Stimulated activated CD4-positive, alpha-beta T cell treated with anti-CD3 and anti-CD28 coated beads, Interleukin-4, amount 100 ng/mL, for 48 hours (primary cell): ENCODE results near the gene STK24.

Experiments
- DNase-seq, 2 donors: peaks; one replicate each; pipeline ENCODE4 v3.0.0-alpha.2; 2020; ENCODE audit warnings: low read depth in 2 of 2

The STK24 gene

GRCh38 chr13:98473788-98474144 lies 103.1 kb downstream of the STK24 start:
- DNase-seq, result no peak

- no peak for DNase-seq
Measured at GRCh38 chr13:98473135-98473787, 103.6 kb downstream of the STK24 start.

- DNase-seq, result no peak
Measured at GRCh38 chr13:98471934-98472333, 105.0 kb downstream of the STK24 start.

GRCh38 chr13:98470920-98471319 lies 106.0 kb downstream of the STK24 start:
- no peak for DNase-seq

- no peak for DNase-seq
Measured at GRCh38 chr13:98468929-98469328, 108.0 kb downstream of the STK24 start.

- no peak for DNase-seq
Measured at GRCh38 chr13:98468361-98468760, 108.5 kb downstream of the STK24 start.

GRCh38 chr13:98467263-98467985 lies 109.5 kb downstream of the STK24 start:
- no peak for DNase-seq

- peak; percentile 49 to 53 for DNase-seq
Measured at GRCh38 chr13:98466634-98467236, 110.2 kb downstream of the STK24 start.

- no peak for DNase-seq
Measured at GRCh38 chr13:98462946-98463345, 114.0 kb downstream of the STK24 start.

GRCh38 chr13:98462241-98462882 lies 114.5 kb downstream of the STK24 start:
- DNase-seq, result no peak

- DNase-seq, result no peak
Measured at GRCh38 chr13:98461486-98462240, 115.2 kb downstream of the STK24 start.

- no peak for DNase-seq
Measured at GRCh38 chr13:98460516-98460915, 116.4 kb downstream of the STK24 start.

- no peak for DNase-seq
Measured at GRCh38 chr13:98459721-98460370, 117.1 kb downstream of the STK24 start.

- no peak for DNase-seq
Measured at GRCh38 chr13:98459171-98459681, 117.7 kb downstream of the STK24 start.

GRCh38 chr13:98458431-98458830 lies 118.5 kb downstream of the STK24 start:
- no peak for DNase-seq

- no peak for DNase-seq
Measured at GRCh38 chr13:98457053-98457452, 119.9 kb downstream of the STK24 start.

- DNase-seq, result no peak
Measured at GRCh38 chr13:98456413-98456845, 120.5 kb downstream of the STK24 start.

- DNase-seq, result no peak
Measured at GRCh38 chr13:98454389-98454881, 122.5 kb downstream of the STK24 start.

GRCh38 chr13:98452851-98453843 lies 123.8 kb downstream of the STK24 start:
- no peak for DNase-seq
